KMS-11 (cell line): ENCODE measurements around the gene PSMC2.
A peak's percentile ranks its signal among the peaks of the same experiment; 100 is the strongest.

ENCODE experiments used
- H2AFZ ChIP-seq: fragments of 200-600 bp; sonication (generic); 2 replicates; pipeline ENCODE4 v1.6.1; 2016; ENCODE audit warnings: antibody characterized with exemption, mixed run types, low read depth
- H3K27ac ChIP-seq: fragments of 200-600 bp; sonication (generic); 2 replicates; pipeline ENCODE4 v1.6.1; 2016; ENCODE audit warnings: mild to moderate bottlenecking, mixed run types
- H3K27me3 ChIP-seq: fragments of 200-600 bp; sonication (generic); 2 replicates; pipeline ENCODE4 v1.6.1; 2017; ENCODE audit warnings: mild to moderate bottlenecking, low read depth, mixed run types, moderate library complexity; ENCODE audit not compliant: insufficient read depth
- H3K36me3 ChIP-seq: fragments of 200-600 bp; sonication (generic); 2 replicates; pipeline ENCODE4 v1.6.1; 2017; ENCODE audit warnings: mild to moderate bottlenecking, mixed run types; ENCODE audit not compliant: insufficient read depth
- H3K4me1 ChIP-seq: fragments of 200-600 bp; sonication (generic); 2 replicates; pipeline ENCODE4 v1.6.1; 2016; ENCODE audit warnings: mild to moderate bottlenecking, low read depth, mixed run types; ENCODE audit not compliant: poor library complexity, severe bottlenecking
- H3K4me2 ChIP-seq: fragments of 200-600 bp; sonication (generic); 2 replicates; pipeline ENCODE4 v1.7.0; 2016; ENCODE audit warnings: mild to moderate bottlenecking, mixed run types
- H3K4me3 ChIP-seq: fragments of 200-600 bp; sonication (generic); IDR thresholded peaks from 2 replicates; pipeline ENCODE4 v1.6.1; 2017; ENCODE audit warnings: low read depth, low read length, mixed read lengths; ENCODE audit not compliant: insufficient read depth
- H3K79me2 ChIP-seq: fragments of 200-600 bp; sonication (generic); 2 replicates; pipeline ENCODE4 v1.6.1; 2016; ENCODE audit warnings: low read depth, mixed run types; ENCODE audit not compliant: insufficient read depth
- H3K9ac ChIP-seq: fragments of 200-600 bp; sonication (generic); 2 replicates; pipeline ENCODE4 v1.6.1; 2016; ENCODE audit warnings: mild to moderate bottlenecking, mixed run types
- H4K20me1 ChIP-seq: fragments of 200-600 bp; sonication (generic); 2 replicates; pipeline ENCODE4 v1.6.1; 2016; ENCODE audit warnings: mild to moderate bottlenecking, mixed run types; ENCODE audit not compliant: insufficient read depth
- TF ChIP-seq, protein P1 (sequence below): fragments of 200-600 bp; sonication (generic); conservative IDR thresholded peaks from 2 replicates; pipeline ENCODE4 v1.6.1; 2017; ENCODE audit warnings: low read depth, mild to moderate bottlenecking, antibody characterized with exemption, low read length, moderate library complexity, mixed read lengths

The PSMC2 gene

GRCh38 chr7:103348452-103348851 lies 1.0 kb downstream of the PSMC2 start:
- TF ChIP-seq, protein P1, sequence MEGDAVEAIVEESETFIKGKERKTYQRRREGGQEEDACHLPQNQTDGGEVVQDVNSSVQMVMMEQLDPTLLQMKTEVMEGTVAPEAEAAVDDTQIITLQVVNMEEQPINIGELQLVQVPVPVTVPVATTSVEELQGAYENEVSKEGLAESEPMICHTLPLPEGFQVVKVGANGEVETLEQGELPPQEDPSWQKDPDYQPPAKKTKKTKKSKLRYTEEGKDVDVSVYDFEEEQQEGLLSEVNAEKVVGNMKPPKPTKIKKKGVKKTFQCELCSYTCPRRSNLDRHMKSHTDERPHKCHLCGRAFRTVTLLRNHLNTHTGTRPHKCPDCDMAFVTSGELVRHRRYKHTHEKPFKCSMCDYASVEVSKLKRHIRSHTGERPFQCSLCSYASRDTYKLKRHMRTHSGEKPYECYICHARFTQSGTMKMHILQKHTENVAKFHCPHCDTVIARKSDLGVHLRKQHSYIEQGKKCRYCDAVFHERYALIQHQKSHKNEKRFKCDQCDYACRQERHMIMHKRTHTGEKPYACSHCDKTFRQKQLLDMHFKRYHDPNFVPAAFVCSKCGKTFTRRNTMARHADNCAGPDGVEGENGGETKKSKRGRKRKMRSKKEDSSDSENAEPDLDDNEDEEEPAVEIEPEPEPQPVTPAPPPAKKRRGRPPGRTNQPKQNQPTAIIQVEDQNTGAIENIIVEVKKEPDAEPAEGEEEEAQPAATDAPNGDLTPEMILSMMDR, result no peak
- Histone ChIP-seq H3K27ac (peak overlapping the region; percentile 81; the same call in 1 of the 2 replicates), H3K9ac (peak overlapping the region; percentile 86; the same call in 1 of the 2 replicates), H2AFZ (no peak overlapping the region), H3K79me2 (peaks cover 79% of the 10 kb centered on the region), H3K4me2 (peak overlapping the region; percentile 88), H3K4me3 (no peak overlapping the region), H3K4me1 (peaks cover 55% of the 10 kb centered on the region), H3K27me3 (no peaks in the 10 kb centered on the region), H4K20me1 (0 out of 2 replicates have a peak, but pooled peaks cover 7% of the 10 kb centered on the region), H3K36me3 (peaks cover 5% of the 10 kb centered on the region; the same call in 1 of the 2 replicates)

GRCh38 chr7:103348959-103349358 lies 1.5 kb downstream of the PSMC2 start:
- Histone ChIP-seq H3K27ac (no peak overlapping the region; the same call in 1 of the 2 replicates), H3K4me1 (peaks cover 53% of the 10 kb centered on the region), H3K36me3 (peaks cover 5% of the 10 kb centered on the region; the same call in 1 of the 2 replicates), H3K79me2 (peaks cover 78% of the 10 kb centered on the region), H2AFZ (no peak overlapping the region), H3K9ac (peak overlapping the region; percentile 86; the same call in 1 of the 2 replicates), H3K4me3 (no peak overlapping the region), H3K4me2 (peak overlapping the region; percentile 88), H4K20me1 (0 out of 2 replicates have a peak, but pooled peaks cover 7% of the 10 kb centered on the region), H3K27me3 (no peaks in the 10 kb centered on the region)
- TF ChIP-seq, protein P1, result no peak

DNA sequence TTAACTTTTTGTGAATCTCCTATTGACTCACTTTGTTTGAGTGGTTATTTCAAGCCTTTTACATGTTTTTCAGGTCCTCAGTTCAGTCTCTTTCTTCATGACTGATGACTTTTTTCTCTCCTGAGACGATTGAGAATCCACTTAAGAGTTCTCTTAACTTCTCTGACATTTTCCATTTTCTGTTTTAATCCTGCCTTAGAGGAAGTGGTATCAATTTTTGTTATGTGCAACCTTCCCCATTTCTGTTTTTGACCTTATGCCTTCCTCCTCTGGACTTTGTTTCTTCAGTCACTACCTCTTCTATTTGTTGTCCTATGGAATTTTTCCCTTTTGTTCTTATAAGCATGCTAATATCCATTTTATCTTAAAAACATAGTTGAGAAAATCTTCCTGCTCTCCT lies 2.4 kb downstream of the PSMC2 start:
- Histone ChIP-seq H4K20me1 (0 out of 2 replicates have a peak, but pooled peaks cover 7% of the 10 kb centered on the region), H3K4me1 (peaks cover 52% of the 10 kb centered on the region), H3K4me2 (peak overlapping the region; percentile 88), H3K27me3 (no peaks in the 10 kb centered on the region), H3K79me2 (peaks cover 73% of the 10 kb centered on the region), H2AFZ (no peak overlapping the region), H3K4me3 (no peak overlapping the region), H3K27ac (no peak overlapping the region), H3K36me3 (peaks cover 5% of the 10 kb centered on the region; the same call in 1 of the 2 replicates), H3K9ac (no peak overlapping the region)
- TF ChIP-seq, protein P1, result no peak

DNA sequence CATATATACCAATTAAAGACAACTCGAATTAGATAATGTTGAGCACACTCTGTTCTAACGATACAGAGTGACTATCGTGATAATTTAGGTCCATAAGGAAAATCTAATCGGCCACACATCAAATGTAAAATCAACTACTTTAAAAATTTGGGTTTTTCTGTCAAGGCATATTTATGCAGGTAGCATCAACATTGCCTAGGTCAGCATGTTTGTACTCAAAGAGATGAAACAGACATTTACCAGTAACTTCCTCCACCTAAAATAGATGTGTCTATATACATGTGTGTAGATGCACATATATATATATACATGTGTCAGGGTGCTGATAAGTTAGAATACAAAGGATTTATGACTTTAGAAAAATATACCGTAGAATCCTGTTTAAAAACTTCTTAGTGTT lies 22.0 kb downstream of the PSMC2 start:
- H3K27ac ChIP-seq, result no peak overlapping the region
- no peaks in the 10 kb centered on the region for H4K20me1 ChIP-seq
- H3K27me3 ChIP-seq, result no peaks in the 10 kb centered on the region
- no peaks in the 10 kb centered on the region for H3K4me1 ChIP-seq
- no peak overlapping the region for H3K4me3 ChIP-seq
- peaks cover 12% of the 10 kb centered on the region; the same call in 1 of the 2 replicates for H3K36me3 ChIP-seq
- no peaks in the 10 kb centered on the region for H3K79me2 ChIP-seq
- H2AFZ ChIP-seq, result no peak overlapping the region
- TF ChIP-seq, protein P1, result no peak
- H3K4me2 ChIP-seq, result no peak overlapping the region
- no peak overlapping the region for H3K9ac ChIP-seq
